HEK293T (cell line): Measurements from ENCODE around the gene RHOXF2.
"Not testable (repeated sequence)": the region's sequence is repeated elsewhere in the genome, so short reads cannot be mapped to it uniquely, and the experiment has no call there.

Experiments
- CTCF ChIA-PET: fragments of 350-600 bp; formaldehyde crosslinking; extraction: SDS; loops from one replicate; lab custom pipeline; 2021; ENCODE audit warnings: antibody characterized with exemption, inconsistent platforms; lab: Yijun Ruan, JAX
- POLR2A ChIA-PET: fragments of 350-600 bp; formaldehyde crosslinking; extraction: SDS; loops from one replicate; lab custom pipeline; 2020; ENCODE audit warnings: antibody characterized with exemption, inconsistent platforms; lab: Yijun Ruan, JAX
- DNase-seq: peaks from one replicate; pipeline ENCODE4 v3.0.0; 2012; ENCODE audit warnings: mixed read lengths; ENCODE audit errors: extremely low spot score
- ARNT ChIP-seq: fragments of 450-650 bp; IDR thresholded peaks from 2 replicates; pipeline ENCODE4 v1.6.1; 2017; ENCODE audit warnings: mild to moderate bottlenecking
- BHLHE40 ChIP-seq: fragments of 450-650 bp; IDR thresholded peaks from 2 replicates; pipeline ENCODE4 v1.6.1; 2016; ENCODE audit warnings: mild to moderate bottlenecking, moderate library complexity, borderline replicate concordance
- CTBP1 ChIP-seq: fragments of 450-650 bp; IDR thresholded peaks from 2 replicates; pipeline ENCODE4 v1.6.1; 2016; ENCODE audit warnings: borderline replicate concordance
- ELF4 ChIP-seq: fragments of 450-650 bp; IDR thresholded peaks from 2 replicates; pipeline ENCODE4 v1.6.1; 2017; ENCODE audit warnings: antibody characterized with exemption
- FOXA1 ChIP-seq: fragments of 450-650 bp; IDR thresholded peaks from 2 replicates; pipeline ENCODE4 v1.6.1; 2016; ENCODE audit warnings: mild to moderate bottlenecking
- FOXK2 ChIP-seq: fragments of 450-650 bp; IDR thresholded peaks from 2 replicates; pipeline ENCODE4 v1.6.1; 2016; ENCODE audit warnings: mild to moderate bottlenecking
- FOXM1 ChIP-seq: fragments of 450-650 bp; IDR thresholded peaks from 2 replicates; pipeline ENCODE4 v1.6.1; 2017; ENCODE audit warnings: mild to moderate bottlenecking, borderline replicate concordance
- HDGF ChIP-seq: fragments of 450-650 bp; IDR thresholded peaks from 2 replicates; pipeline ENCODE4 v1.6.1; 2017; ENCODE audit warnings: antibody characterized with exemption, borderline replicate concordance
- L3MBTL2 ChIP-seq: fragments of 450-650 bp; conservative IDR thresholded peaks from 2 replicates; pipeline ENCODE4 v1.6.1; 2016; ENCODE audit warnings: mild to moderate bottlenecking
- LEF1 ChIP-seq: fragments of 450-650 bp; IDR thresholded peaks from 2 replicates; pipeline ENCODE4 v1.6.1; 2017; ENCODE audit warnings: mild to moderate bottlenecking, borderline replicate concordance
- NFRKB ChIP-seq: fragments of 450-650 bp; IDR thresholded peaks from 2 replicates; pipeline ENCODE4 v1.6.1; 2016; ENCODE audit warnings: mild to moderate bottlenecking, moderate library complexity
- PKNOX1 ChIP-seq: fragments of 450-650 bp; IDR thresholded peaks from 2 replicates; pipeline ENCODE4 v1.6.1; 2016
- SP1 ChIP-seq: fragments of 450-650 bp; IDR thresholded peaks from 2 replicates; pipeline ENCODE4 v1.6.1; 2017
- SUZ12 ChIP-seq: fragments of 450-650 bp; IDR thresholded peaks from 2 replicates; pipeline ENCODE4 v1.6.1; 2016; ENCODE audit warnings: mild to moderate bottlenecking
- TARDBP ChIP-seq: fragments of 450-650 bp; IDR thresholded peaks from 2 replicates; pipeline ENCODE4 v1.6.1; 2016
- ZNF384 ChIP-seq: fragments of 450-650 bp; IDR thresholded peaks from 2 replicates; pipeline ENCODE4 v1.6.1; 2016

Gene RHOXF2

GRCh38 chrX:120147537-120147936, 10.9 kb upstream of the RHOXF2 start:
- POLR2A ChIA-PET: no interaction called here
- TF ChIP-seq ARNT: no peak
- TF ChIP-seq BHLHE40: no peak
- TF ChIP-seq FOXA1: no peak
- TF ChIP-seq TARDBP: no peak
- no peak for TF ChIP-seq FOXK2
- no peak for TF ChIP-seq ELF4
- no peak for TF ChIP-seq L3MBTL2
- CTCF ChIA-PET: no interaction called here
- no peak for DNase-seq

- DNase-seq, POLR2A ChIA-PET, CTCF ChIA-PET: not testable (repeated sequence)
Measured at GRCh38 chrX:120150109-120150744, 8.2 kb upstream of the RHOXF2 start.

GRCh38 chrX:120159086-120159485, 673 bp downstream of the RHOXF2 start:
- DNase-seq, CTCF ChIA-PET, POLR2A ChIA-PET: not testable (repeated sequence)

GRCh38 chrX:120193254-120193653, 34.8 kb downstream of the RHOXF2 start:
- DNase-seq, POLR2A ChIA-PET, CTCF ChIA-PET: not testable (repeated sequence)

- CTCF ChIA-PET, DNase-seq, POLR2A ChIA-PET: not testable (repeated sequence)
Measured at GRCh38 chrX:120193720-120194119, 35.3 kb downstream of the RHOXF2 start.

- CTCF ChIA-PET, POLR2A ChIA-PET, DNase-seq: not testable (repeated sequence)
Measured at GRCh38 chrX:120195786-120196185, 37.4 kb downstream of the RHOXF2 start.

- CTCF ChIA-PET, DNase-seq, POLR2A ChIA-PET: not testable (repeated sequence)
Measured at GRCh38 chrX:120196626-120197283, 38.3 kb downstream of the RHOXF2 start.

- CTCF ChIA-PET: no interaction called here
- DNase-seq: no peak
- POLR2A ChIA-PET: no interaction called here
- TF ChIP-seq ELF4: no peak
- no peak for TF ChIP-seq LEF1
Measured at GRCh38 chrX:120200851-120201250, 42.4 kb downstream of the RHOXF2 start.

GRCh38 chrX:120205816-120206753, 47.7 kb downstream of the RHOXF2 start:
- TF ChIP-seq NFRKB: no peak
- no peak for TF ChIP-seq ELF4
- no peak for TF ChIP-seq LEF1
- TF ChIP-seq TARDBP: no peak
- TF ChIP-seq FOXK2: no peak
- TF ChIP-seq SP1: no peak
- no peak for TF ChIP-seq ARNT
- no peak for TF ChIP-seq BHLHE40
- no peak for TF ChIP-seq ZNF384
- TF ChIP-seq SUZ12: no peak
- DNase-seq: no peak
- CTCF ChIA-PET: interaction anchor here (2.7 kb wide), 1 partner anchor 8 kb away, joined by 16 read pairs; no protein-coding TSS in a partner anchor
- POLR2A ChIA-PET: interaction anchor here (1.2 kb wide), 1 partner anchor 14 kb away, joined by 3 read pairs; no protein-coding TSS in a partner anchor

- no peak for DNase-seq
Measured at GRCh38 chrX:120207009-120207605, 48.7 kb downstream of the RHOXF2 start.

More at GRCh38 chrX:120207009-120207605, 48.7 kb downstream of the RHOXF2 start:
- ChIA-PET CTCF (no interaction called here), POLR2A (interaction anchor here (1.2 kb wide), 1 partner anchor 13 kb away, joined by 3 read pairs; no protein-coding TSS in a partner anchor)
- TF ChIP-seq SP1 (no peak), FOXA1 (no peak), ELF4 (no peak), PKNOX1 (no peak), FOXM1 (no peak), HDGF (no peak), L3MBTL2 (no peak), CTBP1 (no peak)
